GM18519 (cell line): ENCODE measurements around the gene SLC13A3.

ENCODE experiments used
- ATAC-seq: cut with Tn5 transposase; IDR thresholded peaks from one replicate; pipeline ENCODE4 v1.9.1; 2021; ENCODE audit warnings: mild to moderate bottlenecking, moderate library complexity; ENCODE audit not compliant: unreplicated experiment, low FRiP score

The SLC13A3 gene

GRCh38 chr20:46638134-46638897 lies 12.9 kb downstream of the SLC13A3 start:
- ATAC-seq: no peak

- ATAC-seq: no peak
Measured at GRCh38 chr20:46637427-46638133, 13.7 kb downstream of the SLC13A3 start.

- ATAC-seq: no peak
Measured at GRCh38 chr20:46637020-46637419, 14.2 kb downstream of the SLC13A3 start.

- no peak for ATAC-seq
Measured at GRCh38 chr20:46636514-46636913, 14.7 kb downstream of the SLC13A3 start.

GRCh38 chr20:46635514-46636136 lies 15.6 kb downstream of the SLC13A3 start:
- no peak for ATAC-seq

- no peak for ATAC-seq
Measured at GRCh38 chr20:46634528-46634927, 16.7 kb downstream of the SLC13A3 start.

GRCh38 chr20:46631874-46632446 lies 19.3 kb downstream of the SLC13A3 start:
- no peak for ATAC-seq

- no peak for ATAC-seq
Measured at GRCh38 chr20:46631212-46631869, 19.9 kb downstream of the SLC13A3 start.

GRCh38 chr20:46630306-46630705 lies 21.0 kb downstream of the SLC13A3 start:
- no peak for ATAC-seq

GRCh38 chr20:46629341-46629740 lies 21.9 kb downstream of the SLC13A3 start:
- ATAC-seq: no peak

GRCh38 chr20:46627234-46627633 lies 24.0 kb downstream of the SLC13A3 start:
- ATAC-seq: no peak

- no peak for ATAC-seq
Measured at GRCh38 chr20:46626758-46627157, 24.5 kb downstream of the SLC13A3 start.

GRCh38 chr20:46625875-46626373 lies 25.3 kb downstream of the SLC13A3 start:
- ATAC-seq: no peak

GRCh38 chr20:46624946-46625345 lies 26.3 kb downstream of the SLC13A3 start:
- no peak for ATAC-seq

- ATAC-seq: no peak
Measured at GRCh38 chr20:46622165-46622564, 29.1 kb downstream of the SLC13A3 start.

GRCh38 chr20:46621492-46621891 lies 29.8 kb downstream of the SLC13A3 start:
- no peak for ATAC-seq

- ATAC-seq: no peak
Measured at GRCh38 chr20:46619445-46619844, 31.8 kb downstream of the SLC13A3 start.

GRCh38 chr20:46618316-46619100 lies 32.8 kb downstream of the SLC13A3 start:
- ATAC-seq: no peak

- no peak for ATAC-seq
Measured at GRCh38 chr20:46614503-46614902, 36.8 kb downstream of the SLC13A3 start.

- no peak for ATAC-seq
Measured at GRCh38 chr20:46610145-46610544, 41.1 kb downstream of the SLC13A3 start.
